ENCODE results near the gene COL27A1.

The COL27A1 gene

DNA sequence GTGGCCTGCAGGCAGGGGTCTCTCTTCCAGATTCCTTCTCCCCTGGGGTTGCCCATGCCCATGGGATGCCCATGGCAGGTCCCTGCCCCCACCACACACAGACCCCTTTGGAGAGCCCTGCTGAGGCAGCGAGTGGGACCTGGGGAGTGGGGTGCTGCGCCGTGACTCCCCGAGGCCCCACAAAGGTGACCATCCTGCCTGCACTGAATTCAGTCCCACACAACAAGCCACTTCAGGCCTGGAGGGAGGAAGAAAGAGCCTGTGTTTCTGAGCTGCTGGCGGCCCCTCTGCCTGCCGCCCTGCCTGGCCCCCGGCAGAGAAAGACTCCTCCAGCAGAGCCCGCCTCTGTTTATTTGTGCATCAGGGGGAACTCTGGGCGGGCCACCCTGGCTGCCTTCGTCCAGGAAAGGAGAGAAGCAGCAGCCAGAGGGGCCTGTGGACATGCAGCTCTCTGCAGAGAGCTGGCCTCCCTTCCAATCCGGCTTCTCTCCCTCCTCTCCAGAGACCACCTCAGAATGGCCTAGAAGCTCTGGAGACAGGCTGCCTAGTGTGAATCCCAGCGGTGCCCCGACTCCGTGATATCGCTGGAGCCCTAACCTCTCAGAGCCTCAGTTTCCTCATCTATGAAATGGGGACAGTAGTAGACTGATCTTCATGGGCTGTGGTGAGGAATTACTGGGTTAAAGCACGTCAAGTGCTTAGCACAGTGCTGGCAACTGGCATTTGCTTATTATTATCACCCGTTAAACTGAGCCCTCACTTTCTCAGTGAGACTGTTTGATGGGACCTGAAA, 72.9 kb downstream of the COL27A1 start:
- TF ChIP-seq, protein P1, sequence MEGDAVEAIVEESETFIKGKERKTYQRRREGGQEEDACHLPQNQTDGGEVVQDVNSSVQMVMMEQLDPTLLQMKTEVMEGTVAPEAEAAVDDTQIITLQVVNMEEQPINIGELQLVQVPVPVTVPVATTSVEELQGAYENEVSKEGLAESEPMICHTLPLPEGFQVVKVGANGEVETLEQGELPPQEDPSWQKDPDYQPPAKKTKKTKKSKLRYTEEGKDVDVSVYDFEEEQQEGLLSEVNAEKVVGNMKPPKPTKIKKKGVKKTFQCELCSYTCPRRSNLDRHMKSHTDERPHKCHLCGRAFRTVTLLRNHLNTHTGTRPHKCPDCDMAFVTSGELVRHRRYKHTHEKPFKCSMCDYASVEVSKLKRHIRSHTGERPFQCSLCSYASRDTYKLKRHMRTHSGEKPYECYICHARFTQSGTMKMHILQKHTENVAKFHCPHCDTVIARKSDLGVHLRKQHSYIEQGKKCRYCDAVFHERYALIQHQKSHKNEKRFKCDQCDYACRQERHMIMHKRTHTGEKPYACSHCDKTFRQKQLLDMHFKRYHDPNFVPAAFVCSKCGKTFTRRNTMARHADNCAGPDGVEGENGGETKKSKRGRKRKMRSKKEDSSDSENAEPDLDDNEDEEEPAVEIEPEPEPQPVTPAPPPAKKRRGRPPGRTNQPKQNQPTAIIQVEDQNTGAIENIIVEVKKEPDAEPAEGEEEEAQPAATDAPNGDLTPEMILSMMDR (IDR thresholded peaks at IDR 0.05; ENCODE audit: low read depth, low read length), result no peak
- DNase-seq (ENCODE audit: extremely low read depth, low read depth), result no peak

DNA sequence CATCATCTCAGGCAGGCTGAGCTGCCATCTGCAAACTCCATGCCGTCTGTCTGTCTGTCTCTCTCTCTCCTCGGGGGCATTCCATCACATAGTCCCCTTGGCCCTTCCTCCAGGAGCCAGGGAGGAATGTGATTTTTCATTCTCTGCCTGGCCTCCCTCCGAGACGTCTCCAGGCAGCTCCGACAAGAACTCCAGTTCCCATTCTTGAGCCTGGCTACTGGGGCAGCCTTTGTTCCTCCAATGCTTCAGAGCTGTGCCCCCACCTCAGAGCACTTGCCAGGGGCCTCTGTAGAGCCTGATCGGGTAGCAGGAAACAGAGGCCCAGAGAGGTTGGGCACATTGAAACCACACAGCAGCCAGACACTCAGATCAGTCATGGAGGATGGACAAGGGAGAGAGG, 74.0 kb downstream of the COL27A1 start:
- TF ChIP-seq, protein P1 (IDR thresholded peaks at IDR 0.05; ENCODE audit: low read depth, low read length), result no peak

DNA sequence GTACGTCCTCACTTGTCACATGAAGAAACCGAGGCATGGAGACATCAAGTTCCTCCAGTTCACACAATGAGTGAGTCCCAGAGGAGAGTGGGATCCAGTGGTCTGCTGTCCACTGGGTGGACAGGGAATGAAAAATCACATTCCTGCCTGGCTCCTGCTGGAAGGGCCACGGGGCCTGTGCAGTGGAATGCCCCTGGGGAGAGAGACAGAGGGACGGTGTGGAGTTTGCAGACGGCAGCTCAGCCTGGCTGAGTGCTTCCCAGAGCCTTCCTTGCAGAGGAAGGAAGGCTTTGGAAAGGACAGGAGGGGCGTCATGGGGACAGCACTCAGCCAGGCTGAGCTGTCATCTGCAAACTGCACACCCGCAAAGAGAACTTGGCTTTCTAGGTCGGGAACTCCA, 74.7 kb downstream of the COL27A1 start:
- TF ChIP-seq, protein P1 (IDR thresholded peaks at IDR 0.05; ENCODE audit: low read depth, low read length), result no peak

More for the DNA sequence above, 74.0 kb downstream of the COL27A1 start:
- no peak for DNase-seq (ENCODE audit: extremely low read depth, low read depth)

DNA sequence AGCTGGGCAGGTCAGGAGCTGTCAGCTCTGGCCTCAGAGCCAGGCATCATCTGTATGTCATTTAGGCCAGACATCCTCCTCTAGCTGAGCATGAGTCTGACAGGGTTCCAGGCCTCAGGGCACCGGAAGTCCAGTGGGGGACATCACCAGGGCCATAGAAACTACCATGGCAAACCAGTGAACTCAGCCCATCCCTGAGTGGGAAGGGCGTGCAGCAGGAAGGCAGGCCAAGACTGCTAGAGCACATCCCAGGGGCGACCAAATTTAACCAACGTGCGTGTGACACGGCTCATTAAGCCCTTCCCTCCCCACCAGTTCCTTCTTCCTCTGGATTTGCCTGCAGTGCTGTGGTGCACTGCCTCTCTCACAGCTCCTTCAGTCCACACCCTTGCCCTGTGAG, 75.9 kb downstream of the COL27A1 start:
- TF ChIP-seq, protein P1 (IDR thresholded peaks at IDR 0.05; ENCODE audit: low read depth, low read length), result no peak
- no peak for DNase-seq (ENCODE audit: extremely low read depth, low read depth)

More for the DNA sequence above, 74.7 kb downstream of the COL27A1 start:
- no peak for DNase-seq (ENCODE audit: extremely low read depth, low read depth)

DNA sequence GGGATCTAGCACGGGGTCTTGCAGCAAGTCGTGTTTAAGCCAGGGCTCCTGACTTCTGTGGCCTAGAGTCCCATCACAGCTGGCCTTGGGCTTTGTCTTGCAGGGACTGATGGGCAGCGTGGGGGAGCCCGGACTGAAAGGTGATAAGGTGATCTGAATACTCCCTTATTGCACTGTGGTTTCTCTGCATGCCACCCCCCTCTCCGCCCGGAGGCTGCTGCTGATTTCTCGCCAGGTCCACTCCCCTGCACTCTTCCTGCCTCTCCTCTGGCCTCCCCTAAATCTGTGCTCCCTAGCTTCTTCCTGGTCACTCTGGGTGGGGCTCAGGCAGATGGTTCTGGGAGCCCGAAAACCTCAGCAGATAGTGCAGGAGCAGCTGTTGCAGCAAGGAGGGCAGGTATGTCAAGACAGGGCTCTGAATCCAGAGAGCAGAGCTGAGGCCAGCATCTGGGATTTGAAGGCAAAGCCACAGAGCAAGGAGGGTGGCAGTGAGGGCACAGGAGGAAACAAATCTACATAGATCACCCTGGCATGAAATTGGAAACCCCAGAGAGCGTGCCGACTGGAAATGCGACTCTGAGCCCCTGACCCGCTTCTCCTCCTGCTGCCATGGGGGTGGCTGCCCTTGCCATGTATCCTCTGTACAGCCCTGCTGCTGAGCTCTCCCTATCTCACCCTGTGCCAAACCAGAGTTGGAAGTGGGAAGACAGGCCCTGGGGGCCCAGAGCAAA, 76.5 kb downstream of the COL27A1 start:
- no peak for DNase-seq (ENCODE audit: extremely low read depth, low read depth)
- TF ChIP-seq, protein P1 (IDR thresholded peaks at IDR 0.05; ENCODE audit: low read depth, low read length), result no peak

DNA sequence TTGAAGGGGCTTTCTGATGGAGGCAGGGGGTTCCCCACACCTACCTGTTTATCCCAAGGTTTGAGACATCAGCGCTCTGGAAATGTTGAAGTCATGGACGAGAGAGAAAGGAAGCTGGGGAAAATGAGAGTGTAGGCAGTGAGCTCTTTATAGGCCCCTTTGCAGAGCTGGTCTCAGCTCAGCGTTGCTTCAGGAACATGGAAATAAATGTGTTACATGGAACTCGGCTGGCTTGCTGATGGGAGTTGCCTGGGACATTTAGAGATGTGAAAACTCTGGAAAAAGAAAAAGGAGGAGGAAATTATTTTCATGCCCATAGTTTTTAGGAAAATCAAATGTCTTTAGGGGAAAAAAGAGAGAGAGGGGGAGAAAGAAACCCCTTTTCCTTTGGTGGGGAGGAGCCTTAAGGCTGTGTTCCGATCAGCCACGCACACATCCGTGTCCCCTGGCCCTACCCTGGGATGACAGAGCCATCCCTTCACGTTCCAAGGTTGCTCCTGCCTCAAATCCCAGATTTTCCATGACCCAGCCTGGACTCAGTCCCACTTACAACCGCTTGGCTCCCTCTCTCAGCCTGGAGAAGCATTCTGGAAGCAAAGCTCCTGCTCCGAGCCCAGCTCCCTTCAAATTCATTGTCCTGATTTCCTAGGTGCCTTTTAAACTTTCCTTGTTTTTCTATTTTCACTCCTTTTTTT, 78.3 kb downstream of the COL27A1 start:
- no peak for DNase-seq (ENCODE audit: extremely low read depth, low read depth)
- TF ChIP-seq, protein P1 (IDR thresholded peaks at IDR 0.05; ENCODE audit: low read depth, low read length), result no peak

All from AG09319 (cell line).